Sigmoid colon (tissue), 4 donors: Measurements from ENCODE around the gene FAM120B.

Experiments used
- CTCF ChIP-seq, 4 experiments: fragments of 450-650 bp in 3 of 4; fragments of 200-600 bp in 1 of 4; IDR thresholded peaks; one replicate each; pipeline ENCODE4 v1.5.1; 2016 to 2019; ENCODE audit warnings: antibody characterized with exemption in 4 of 4, mild to moderate bottlenecking in 3 of 4, moderate library complexity in 2 of 4
- EP300 ChIP-seq, 4 donors: sonication (generic); formaldehyde crosslinking; IDR thresholded peaks; one replicate each; pipeline ENCODE4 v1.6.1; 2017; ENCODE audit warnings: antibody characterized with exemption in 4 of 4
- POLR2AphosphoS5 ChIP-seq, 4 donors: sonication (generic); formaldehyde crosslinking; IDR thresholded peaks; one replicate each; pipeline ENCODE4 v1.6.1; 2017; ENCODE audit warnings: antibody characterized with exemption in 4 of 4

GRCh38 chr6:170294813-170295509 is 11.6 kb upstream of the FAM120B start:
- TF ChIP-seq POLR2AphosphoS5 (IDR thresholded peaks at IDR 0.05) = no peak
- no peak for TF ChIP-seq CTCF (IDR thresholded peaks at IDR 0.05)
- no peak for TF ChIP-seq EP300 (IDR thresholded peaks at IDR 0.05)
